Ectodermal cell (in vitro differentiated cells): Measurements from ENCODE around the gene GTPBP3.

ENCODE experiments used
- H3K27ac ChIP-seq: 2 replicates; pipeline ENCODE4 v1.7.0; 2013; ENCODE audit warnings: mild to moderate bottlenecking, low read depth, low read length; ENCODE audit not compliant: insufficient read depth, poor library complexity, severe bottlenecking
- H3K27me3 ChIP-seq: 2 replicates; pipeline ENCODE4 v1.7.0; 2013; ENCODE audit warnings: mild to moderate bottlenecking, low read length; ENCODE audit not compliant: insufficient read depth, control insufficient read depth, poor library complexity, severe bottlenecking
- H3K36me3 ChIP-seq: one replicate; pipeline ENCODE4 v1.7.0; 2013; ENCODE audit warnings: low read length; ENCODE audit not compliant: control insufficient read depth, insufficient read depth
- H3K4me1 ChIP-seq: one replicate; pipeline ENCODE4 v1.7.0; 2013; ENCODE audit warnings: low read length; ENCODE audit not compliant: control insufficient read depth, insufficient read depth
- H3K4me3 ChIP-seq: 2 replicates; pipeline ENCODE4 v1.7.0; 2013; ENCODE audit warnings: low read depth, low read length, control low read depth; ENCODE audit not compliant: insufficient read depth
- H3K9me3 ChIP-seq: 2 replicates; pipeline ENCODE4 v1.7.0; 2013; ENCODE audit warnings: mild to moderate bottlenecking, low read length, moderate library complexity; ENCODE audit not compliant: control insufficient read depth
- WGBS, 2 experiments: methylation state at CpG; one replicate each; pipeline ENCODE4 v1.1.7; 2013; ENCODE audit warnings: missing lambda C conversion rate in 2 of 2; 5-methylcytosine and 5-hydroxymethylcytosine counted together

The GTPBP3 gene

GRCh38 chr19:17337675-17338432 is 501 bp downstream of the GTPBP3 start:
- Histone ChIP-seq H3K4me1 (peaks cover 4% of the 10 kb centered on the region), H3K9me3 (no peaks in the 10 kb centered on the region), H3K27ac (no peak overlapping the region), H3K36me3 (peaks cover 3% of the 10 kb centered on the region), H3K4me3 (peak overlapping the region; percentile 69), H3K27me3 (no peaks in the 10 kb centered on the region)
- WGBS, 2 experiments: 10% methylated on average over 50 of the region's 50 CpGs

GRCh38 chr19:17338433-17339078 is 1.2 kb downstream of the GTPBP3 start:
- Histone ChIP-seq H3K36me3 (no peaks in the 10 kb centered on the region), H3K9me3 (no peaks in the 10 kb centered on the region), H3K27me3 (no peaks in the 10 kb centered on the region), H3K27ac (no peak overlapping the region), H3K4me1 (peaks cover 4% of the 10 kb centered on the region), H3K4me3 (peak overlapping the region; percentile 69)
- 94 to 95% methylated on average over 30 of the region's 30 CpGs for WGBS, 2 experiments

- WGBS, 2 experiments: 92 to 93% methylated on average over 34 of the region's 34 CpGs
- Histone ChIP-seq H3K9me3 (no peaks in the 10 kb centered on the region), H3K4me1 (peaks cover 4% of the 10 kb centered on the region), H3K27ac (no peak overlapping the region), H3K27me3 (no peaks in the 10 kb centered on the region), H3K4me3 (no peak overlapping the region), H3K36me3 (no peaks in the 10 kb centered on the region)
These were observed 1.9 kb downstream of the GTPBP3 start for GRCh38 chr19:17339088-17339741.

GRCh38 chr19:17340302-17340870 is 3.0 kb downstream of the GTPBP3 start:
- WGBS, 2 experiments: 38 to 50% methylated on average over 21 of the region's 21 CpGs
- Histone ChIP-seq H3K36me3 (no peaks in the 10 kb centered on the region), H3K4me3 (no peak overlapping the region), H3K4me1 (peaks cover 4% of the 10 kb centered on the region), H3K9me3 (no peaks in the 10 kb centered on the region), H3K27ac (no peak overlapping the region), H3K27me3 (no peaks in the 10 kb centered on the region)

GRCh38 chr19:17340871-17341357 is 3.6 kb downstream of the GTPBP3 start:
- H3K9me3 ChIP-seq: no peaks in the 10 kb centered on the region
- peaks cover 4% of the 10 kb centered on the region for H3K4me1 ChIP-seq
- H3K27me3 ChIP-seq: no peaks in the 10 kb centered on the region
- no peak overlapping the region for H3K4me3 ChIP-seq
- 66% methylated on average over 17 of the region's 17 CpGs for WGBS, 2 experiments
- H3K27ac ChIP-seq: no peak overlapping the region
- no peaks in the 10 kb centered on the region for H3K36me3 ChIP-seq

- WGBS, 2 experiments: 94% methylated on average over 15 of the region's 15 CpGs
- Histone ChIP-seq H3K4me3 (no peak overlapping the region), H3K27me3 (no peaks in the 10 kb centered on the region), H3K9me3 (no peaks in the 10 kb centered on the region), H3K27ac (no peak overlapping the region), H3K36me3 (no peaks in the 10 kb centered on the region), H3K4me1 (peaks cover 4% of the 10 kb centered on the region)
These were observed 4.0 kb downstream of the GTPBP3 start for GRCh38 chr19:17341386-17341785.

- no peaks in the 10 kb centered on the region for H3K36me3 ChIP-seq
- H3K4me1 ChIP-seq: peaks cover 4% of the 10 kb centered on the region
- H3K4me3 ChIP-seq: no peak overlapping the region
- no peak overlapping the region for H3K27ac ChIP-seq
- no peaks in the 10 kb centered on the region for H3K27me3 ChIP-seq
- WGBS, 2 experiments: 93 to 95% methylated on average over 6 of the region's 7 CpGs
- H3K9me3 ChIP-seq: no peaks in the 10 kb centered on the region
These were observed 4.5 kb downstream of the GTPBP3 start for GRCh38 chr19:17341845-17342244.

- H3K27ac ChIP-seq: no peak overlapping the region
- H3K9me3 ChIP-seq: no peaks in the 10 kb centered on the region
- H3K36me3 ChIP-seq: no peaks in the 10 kb centered on the region
- H3K4me3 ChIP-seq: no peak overlapping the region
- no peaks in the 10 kb centered on the region for H3K27me3 ChIP-seq
- H3K4me1 ChIP-seq: no peaks in the 10 kb centered on the region
- WGBS, 2 experiments: 22 to 23% methylated on average over 24 of the region's 24 CpGs
These were observed 8.8 kb downstream of the GTPBP3 start for GRCh38 chr19:17346109-17346671.

GRCh38 chr19:17347361-17347760 is 10.0 kb downstream of the GTPBP3 start:
- no peaks in the 10 kb centered on the region for H3K36me3 ChIP-seq
- 68 to 74% methylated on average over 6 of the region's 6 CpGs for WGBS, 2 experiments

More at GRCh38 chr19:17347361-17347760, 10.0 kb downstream of the GTPBP3 start:
- Histone ChIP-seq H3K4me3 (no peak overlapping the region), H3K27ac (no peak overlapping the region), H3K27me3 (no peaks in the 10 kb centered on the region), H3K9me3 (no peaks in the 10 kb centered on the region), H3K4me1 (no peaks in the 10 kb centered on the region)
